GM23338 (cell line): ENCODE measurements around the gene NOVA2. TPM values are rescaled to one million over a fixed set of nuclear protein-coding genes. Genes with fewer than 3 reads are reported as not detected.

Experiments
- EZH2phosphoT487 ChIP-seq: fragments of 200-600 bp; sonication (generic); IDR thresholded peaks from one replicate; pipeline ENCODE4 v1.8.1; 2018; ENCODE audit warnings: antibody characterized with exemption; ENCODE audit not compliant: unreplicated experiment
- STAT1 ChIP-seq: IDR thresholded peaks from one replicate; pipeline ENCODE4 v1.6.1; 2016; ENCODE audit warnings: antibody characterized with exemption; ENCODE audit not compliant: unreplicated experiment
- ZNF114 ChIP-seq: fragments of 250-450 bp; sonication (Bioruptor Pico); IDR thresholded peaks from 2 replicates; pipeline ENCODE4 v1.5.0; 2020; ENCODE audit warnings: mild to moderate bottlenecking, moderate library complexity
- microRNA counts: library from miRNA; unstranded; fragments of <30 nt; microRNA quantifications from one replicate; lab custom pipeline; 2017
- microRNA-seq: library from miRNA; unstranded; fragments of <30 nt; microRNA quantifications from one replicate; pipeline ENCODE4, GENCODE V29; 2017
- polyA plus RNA-seq: library from polyadenylated mRNA; unstranded; fragments of >200 nt; fragmentation: Nextera tagmentation; extraction: Ambion mirVana; gene quantifications from 2 replicates; pipeline ENCODE4 v1.2.1, GENCODE V29; 2016
- small RNA-seq: library from RNA; depleted of rRNA; stranded (forward); fragments of <200 nt; gene quantifications from one replicate; pipeline ENCODE3, GENCODE V24; 2014; ENCODE audit warnings: low replicate concordance
- total RNA-seq: library from RNA; depleted of rRNA; stranded (reverse); fragments of >200 nt; shearing (Covaris generic); gene quantifications from 2 replicates; pipeline ENCODE4 v1.2.3, GENCODE V29; 2014; rRNA removed
- TF ChIP-seq, protein P1 (sequence below): IDR thresholded peaks from one replicate; pipeline ENCODE4 v1.6.1; 2018; ENCODE audit warnings: antibody characterized with exemption; ENCODE audit not compliant: unreplicated experiment

Gene NOVA2
- total and polyA plus RNA-seq, 2 experiments from 2014 or later, result 5.1 to 13.7 TPM

DNA sequence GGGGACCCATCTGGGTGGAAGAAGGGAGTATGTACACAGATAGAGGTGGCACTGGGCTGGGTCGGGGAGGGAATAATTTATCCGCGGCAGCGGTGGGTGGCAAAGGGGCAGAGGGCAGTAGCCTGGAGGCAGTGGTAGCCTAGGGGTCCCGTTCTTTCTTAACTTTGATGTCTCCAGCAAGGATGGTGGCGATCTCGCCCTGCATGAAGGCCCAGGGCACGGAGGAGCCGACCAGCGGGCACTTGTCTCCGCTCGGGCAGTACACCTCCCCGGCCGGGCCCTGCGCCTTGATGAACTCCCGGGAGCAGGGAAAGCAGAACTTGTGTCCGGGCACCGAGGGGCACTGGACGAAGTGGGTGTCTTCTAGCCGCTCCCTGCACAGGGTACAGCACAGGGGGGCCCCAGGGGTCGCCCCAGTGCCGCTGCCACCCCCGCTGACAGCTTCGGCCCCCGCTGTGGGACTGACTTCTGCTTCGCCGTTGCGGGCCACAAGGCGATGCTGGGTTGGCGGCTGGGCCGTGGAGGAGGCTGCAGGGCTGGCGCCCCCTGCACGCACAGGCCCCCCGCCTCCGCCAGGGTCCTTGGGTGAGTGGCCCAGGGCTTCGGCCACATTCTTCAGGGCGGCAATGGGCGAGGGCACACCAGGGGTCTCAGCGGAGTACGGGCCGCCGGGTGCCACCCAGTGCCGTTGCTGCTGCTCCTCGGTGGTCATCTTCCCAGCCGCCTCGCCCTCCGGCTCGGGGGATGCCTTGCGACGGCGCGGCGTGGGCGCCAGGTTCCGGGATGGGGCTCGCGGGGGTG lies 89.6 kb downstream of the NOVA2 start (continued):
- no peak for TF ChIP-seq ZNF114 (CRISPR knock-in tag)
- TF ChIP-seq STAT1, result no peak
- no peak for TF ChIP-seq EZH2phosphoT487
- TF ChIP-seq, protein P1, sequence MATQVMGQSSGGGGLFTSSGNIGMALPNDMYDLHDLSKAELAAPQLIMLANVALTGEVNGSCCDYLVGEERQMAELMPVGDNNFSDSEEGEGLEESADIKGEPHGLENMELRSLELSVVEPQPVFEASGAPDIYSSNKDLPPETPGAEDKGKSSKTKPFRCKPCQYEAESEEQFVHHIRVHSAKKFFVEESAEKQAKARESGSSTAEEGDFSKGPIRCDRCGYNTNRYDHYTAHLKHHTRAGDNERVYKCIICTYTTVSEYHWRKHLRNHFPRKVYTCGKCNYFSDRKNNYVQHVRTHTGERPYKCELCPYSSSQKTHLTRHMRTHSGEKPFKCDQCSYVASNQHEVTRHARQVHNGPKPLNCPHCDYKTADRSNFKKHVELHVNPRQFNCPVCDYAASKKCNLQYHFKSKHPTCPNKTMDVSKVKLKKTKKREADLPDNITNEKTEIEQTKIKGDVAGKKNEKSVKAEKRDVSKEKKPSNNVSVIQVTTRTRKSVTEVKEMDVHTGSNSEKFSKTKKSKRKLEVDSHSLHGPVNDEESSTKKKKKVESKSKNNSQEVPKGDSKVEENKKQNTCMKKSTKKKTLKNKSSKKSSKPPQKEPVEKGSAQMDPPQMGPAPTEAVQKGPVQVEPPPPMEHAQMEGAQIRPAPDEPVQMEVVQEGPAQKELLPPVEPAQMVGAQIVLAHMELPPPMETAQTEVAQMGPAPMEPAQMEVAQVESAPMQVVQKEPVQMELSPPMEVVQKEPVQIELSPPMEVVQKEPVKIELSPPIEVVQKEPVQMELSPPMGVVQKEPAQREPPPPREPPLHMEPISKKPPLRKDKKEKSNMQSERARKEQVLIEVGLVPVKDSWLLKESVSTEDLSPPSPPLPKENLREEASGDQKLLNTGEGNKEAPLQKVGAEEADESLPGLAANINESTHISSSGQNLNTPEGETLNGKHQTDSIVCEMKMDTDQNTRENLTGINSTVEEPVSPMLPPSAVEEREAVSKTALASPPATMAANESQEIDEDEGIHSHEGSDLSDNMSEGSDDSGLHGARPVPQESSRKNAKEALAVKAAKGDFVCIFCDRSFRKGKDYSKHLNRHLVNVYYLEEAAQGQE, result no peak

MicroRNAs encoded within 50 kb of the gene (microRNA counts, 767-probe panel; counts per million panel counts)
- microRNA hsa-miR-769-3p (lab: Ali Mortazavi, UCI), result not detected
- not detected for microRNA hsa-miR-769-5p (lab: Ali Mortazavi, UCI)

Small RNA genes lying within 50 kb of the gene (microRNA-seq; reads per million reads assigned to microRNA genes)
- 102 reads per million, percentile 65 among the genes with 10 or more reads in this experiment for gene MIR769

Small RNA genes lying within 50 kb of the gene (small RNA-seq; reads per million reads assigned to genes)
- 64.3 reads per million, percentile 99 among the genes with 10 or more reads in this experiment for gene MIR769

Other genes starting within 250 kb of the NOVA2 start
- gene FBXO46, start 243.0 kb downstream of the NOVA2 start, total RNA-seq, result 34.4 and 35.8 TPM in 2 replicates
- gene FBXO46, start 243.0 kb downstream of the NOVA2 start, polyA plus RNA-seq, result 9.4 and 12.0 TPM in 2 replicates
- gene MEIOSIN, start 240.4 kb downstream of the NOVA2 start, total RNA-seq, result 0.16 and 0.28 TPM in 2 replicates
- 0.21 TPM in 1 of 2 replicates, not detected in the other for gene MEIOSIN, start 240.4 kb downstream of the NOVA2 start, polyA plus RNA-seq
- gene SIX5, start 204.6 kb downstream of the NOVA2 start, total RNA-seq, result 16.1 and 22.6 TPM in 2 replicates
- 10.1 and 12.4 TPM in 2 replicates for gene SIX5, start 204.6 kb downstream of the NOVA2 start, polyA plus RNA-seq
- gene DMPK, start 191.4 kb downstream of the NOVA2 start, total RNA-seq, result 18.9 and 24.0 TPM in 2 replicates
- gene DMPK, start 191.4 kb downstream of the NOVA2 start, polyA plus RNA-seq, result 9.2 and 9.8 TPM in 2 replicates
- 33.1 and 45.6 TPM in 2 replicates for gene DMWD, start 181.0 kb downstream of the NOVA2 start, total RNA-seq
- gene DMWD, start 181.0 kb downstream of the NOVA2 start, polyA plus RNA-seq, result 11.8 and 12.1 TPM in 2 replicates
- gene RSPH6A, start 158.6 kb downstream of the NOVA2 start, total RNA-seq, result 0.21 and 0.23 TPM in 2 replicates
- 0.11 TPM in 1 of 2 replicates, not detected in the other for gene RSPH6A, start 158.6 kb downstream of the NOVA2 start, polyA plus RNA-seq
- gene SYMPK, start 110.7 kb downstream of the NOVA2 start, total RNA-seq, result 64.0 and 82.1 TPM in 2 replicates
- gene SYMPK, start 110.7 kb downstream of the NOVA2 start, polyA plus RNA-seq, result 33.9 and 36.8 TPM in 2 replicates
- gene FOXA3, start 109.5 kb downstream of the NOVA2 start, total RNA-seq, result 15.1 and 17.5 TPM in 2 replicates
- gene FOXA3, start 109.5 kb downstream of the NOVA2 start, polyA plus RNA-seq, result 11.1 and 11.7 TPM in 2 replicates
- gene IRF2BP1, start 87.7 kb downstream of the NOVA2 start, total RNA-seq, result 36.0 and 41.6 TPM in 2 replicates
- 9.7 and 10.4 TPM in 2 replicates for gene IRF2BP1, start 87.7 kb downstream of the NOVA2 start, polyA plus RNA-seq
- gene MYPOP, start 71.3 kb downstream of the NOVA2 start, total RNA-seq, result 6.9 and 7.9 TPM in 2 replicates
- 2.7 and 3.0 TPM in 2 replicates for gene MYPOP, start 71.3 kb downstream of the NOVA2 start, polyA plus RNA-seq
- 0.14 TPM in 1 of 2 replicates, not detected in the other for gene NANOS2, start 59.1 kb downstream of the NOVA2 start, total RNA-seq
- 0.11 TPM in 1 of 2 replicates, not detected in the other for gene NANOS2, start 59.1 kb downstream of the NOVA2 start, polyA plus RNA-seq
- 16.4 and 22.4 TPM in 2 replicates for gene CCDC61, start 21.6 kb upstream of the NOVA2 start, total RNA-seq
- 6.7 and 9.8 TPM in 2 replicates for gene CCDC61, start 21.6 kb upstream of the NOVA2 start, polyA plus RNA-seq
- gene PGLYRP1, start 49.2 kb upstream of the NOVA2 start, total RNA-seq, result not detected in 2 replicates
- gene PGLYRP1, start 49.2 kb upstream of the NOVA2 start, polyA plus RNA-seq, result 0.33 TPM in 1 of 2 replicates, not detected in the other
- gene IGFL4, start 67.1 kb upstream of the NOVA2 start, total RNA-seq, result 0.87 and 1.0 TPM in 2 replicates
- gene IGFL4, start 67.1 kb upstream of the NOVA2 start, polyA plus RNA-seq, result 0.06 and 0.23 TPM in 2 replicates
- gene IGFL3, start 150.8 kb upstream of the NOVA2 start, total RNA-seq, result not detected in 2 replicates
- not detected in 2 replicates for gene IGFL3, start 150.8 kb upstream of the NOVA2 start, polyA plus RNA-seq
- not detected in 2 replicates for gene IGFL2, start 174.4 kb upstream of the NOVA2 start, total RNA-seq
- not detected in 2 replicates for gene IGFL2, start 174.4 kb upstream of the NOVA2 start, polyA plus RNA-seq